GM23338 (cell line): ENCODE measurements around the gene GRM8. TPM values are rescaled to one million over a fixed set of nuclear protein-coding genes. Genes with fewer than 3 reads are reported as not detected.

ENCODE experiments used
- ATAC-seq: fragments of 200-7000 bp; cut with Tn5 transposase; 3 replicates; pipeline ENCODE4 v1.9.1; 2020
- DNase-seq: peaks from one replicate; pipeline ENCODE4 v3.0.0-alpha.2; 2015; ENCODE audit warnings: low spot score
- H2AFZ ChIP-seq: fragments of 200-600 bp; sonication (generic); 2 replicates; pipeline ENCODE4 v1.8.0; 2016; ENCODE audit warnings: antibody characterized with exemption, mild to moderate bottlenecking, moderate library complexity
- H3F3A ChIP-seq: fragments of 200-600 bp; sonication (generic); replicated peaks from 2 replicates; pipeline ENCODE4 v1.8.0; 2017; ENCODE audit warnings: antibody characterized with exemption, mixed run types, low read depth
- H3K27ac ChIP-seq: fragments of 200-600 bp; sonication (generic); 2 replicates; pipeline ENCODE4 v1.6.1; 2016; ENCODE audit warnings: low read depth
- H3K27me3 ChIP-seq: fragments of 200-600 bp; sonication (generic); 2 replicates; pipeline ENCODE4 v1.8.0; 2016; ENCODE audit warnings: mild to moderate bottlenecking, mixed run types, moderate library complexity; ENCODE audit not compliant: insufficient read depth
- H3K36me3 ChIP-seq: fragments of 200-600 bp; sonication (generic); 2 replicates; pipeline ENCODE4 v1.8.0; 2016; ENCODE audit warnings: mild to moderate bottlenecking; ENCODE audit not compliant: insufficient read depth
- H3K4me1 ChIP-seq: fragments of 200-600 bp; sonication (generic); 2 replicates; pipeline ENCODE4 v1.8.0; 2016; ENCODE audit warnings: mild to moderate bottlenecking, moderate library complexity; ENCODE audit not compliant: insufficient read depth
- H3K4me2 ChIP-seq: fragments of 200-600 bp; sonication (generic); 2 replicates; pipeline ENCODE4 v1.7.1; 2017; ENCODE audit warnings: mixed run types
- H3K4me3 ChIP-seq: fragments of 200-600 bp; sonication (generic); 2 replicates; pipeline ENCODE4 v1.6.1; 2016; ENCODE audit warnings: mixed run types
- H3K79me2 ChIP-seq: fragments of 200-600 bp; sonication (generic); replicated peaks from 2 replicates; pipeline ENCODE4 v1.8.0; 2017; ENCODE audit warnings: mild to moderate bottlenecking; ENCODE audit not compliant: insufficient read depth
- H3K9me2 ChIP-seq: fragments of 200-600 bp; sonication (generic); 2 replicates; pipeline ENCODE4 v1.8.0; 2017; ENCODE audit not compliant: insufficient read depth
- H4K20me1 ChIP-seq: fragments of 200-600 bp; sonication (generic); replicated peaks from 2 replicates; pipeline ENCODE4 v1.8.0; 2017; ENCODE audit warnings: mild to moderate bottlenecking; ENCODE audit not compliant: insufficient read depth
- H3K27ac Mint-ChIP-seq: 2 replicates; pipeline ENCODE4 v1.8.0; 2020; ENCODE audit warnings: inconsistent platforms, mild to moderate bottlenecking, moderate library complexity, mixed read lengths
- H3K27me3 Mint-ChIP-seq: 3 replicates; pipeline ENCODE4 v1.8.0; 2022; ENCODE audit warnings: low read depth, mild to moderate bottlenecking, moderate library complexity, mixed read lengths, inconsistent platforms; ENCODE audit not compliant: insufficient read depth, poor library complexity
- H3K36me3 Mint-ChIP-seq: 3 replicates; pipeline ENCODE4 v1.8.0; 2021; ENCODE audit warnings: low read depth, mild to moderate bottlenecking, inconsistent platforms, moderate library complexity, mixed read lengths
- H3K4me1 Mint-ChIP-seq: 3 replicates; pipeline ENCODE4 v1.8.0; 2020; ENCODE audit warnings: mild to moderate bottlenecking, inconsistent platforms, mixed read lengths
- H3K4me3 Mint-ChIP-seq: 3 replicates; pipeline ENCODE4 v1.8.0; 2021; ENCODE audit warnings: moderate library complexity, mild to moderate bottlenecking, inconsistent platforms, mixed read lengths
- H3K9me3 Mint-ChIP-seq: 3 replicates; pipeline ENCODE4 v1.8.0; 2020; ENCODE audit warnings: moderate library complexity, mild to moderate bottlenecking, inconsistent platforms, mixed read lengths
- CREB1 ChIP-seq: fragments of 250-450 bp; sonication (Bioruptor Pico); IDR thresholded peaks from 2 replicates; pipeline ENCODE4 v1.5.0; 2020; ENCODE audit warnings: low read depth, mild to moderate bottlenecking, moderate library complexity
- EZH2 ChIP-seq: fragments of 200-600 bp; sonication (generic); IDR thresholded peaks from one replicate; pipeline ENCODE4 v1.8.0; 2017; ENCODE audit warnings: antibody characterized with exemption, mild to moderate bottlenecking, low read depth; ENCODE audit not compliant: unreplicated experiment
- EZH2phosphoT487 ChIP-seq: fragments of 200-600 bp; sonication (generic); IDR thresholded peaks from one replicate; pipeline ENCODE4 v1.8.1; 2018; ENCODE audit warnings: antibody characterized with exemption; ENCODE audit not compliant: unreplicated experiment
- JUNB ChIP-seq: IDR thresholded peaks from one replicate; pipeline ENCODE4 v1.6.1; 2016; ENCODE audit warnings: antibody characterized with exemption; ENCODE audit not compliant: unreplicated experiment
- NANOG ChIP-seq: IDR thresholded peaks from 2 replicates; pipeline ENCODE4 v1.6.1; 2016; ENCODE audit warnings: antibody characterized with exemption, borderline replicate concordance
- POLR2AphosphoS5 ChIP-seq: IDR thresholded peaks from 2 replicates; pipeline ENCODE4 v1.6.1; 2016; ENCODE audit warnings: antibody characterized with exemption, low read depth
- STAT1 ChIP-seq: IDR thresholded peaks from one replicate; pipeline ENCODE4 v1.6.1; 2016; ENCODE audit warnings: antibody characterized with exemption; ENCODE audit not compliant: unreplicated experiment
- ZNF331 ChIP-seq: fragments of 250-450 bp; sonication (Bioruptor Pico); IDR thresholded peaks from 2 replicates; pipeline ENCODE4 v1.5.0; 2020; ENCODE audit warnings: low read depth, mild to moderate bottlenecking, moderate library complexity
- polyA plus RNA-seq: library from polyadenylated mRNA; unstranded; fragments of >200 nt; fragmentation: Nextera tagmentation; extraction: Ambion mirVana; gene quantifications from 2 replicates; pipeline ENCODE4 v1.2.1, GENCODE V29; 2016
- total RNA-seq: library from RNA; depleted of rRNA; stranded (reverse); fragments of >200 nt; shearing (Covaris generic); gene quantifications from 2 replicates; pipeline ENCODE4 v1.2.3, GENCODE V29; 2014
- TF ChIP-seq, protein P1 (sequence below), 2 experiments: fragments of 200-600 bp in 1 of 2; sonication (generic) in 1 of 2; conservative IDR thresholded peaks; 2 replicates each; pipeline versions ENCODE4 v1.5.1 to v1.6.1; 2016 to 2017; ENCODE audit warnings: antibody characterized with exemption in 2 of 2, low read depth in 2 of 2, mild to moderate bottlenecking in 2 of 2, moderate library complexity in 1 of 2
- TF ChIP-seq, protein P2 (sequence below): IDR thresholded peaks from one replicate; pipeline ENCODE4 v1.6.1; 2018; ENCODE audit warnings: antibody characterized with exemption; ENCODE audit not compliant: unreplicated experiment

GRM8 gene
- total and polyA plus RNA-seq, 2 experiments from 2014 or later = 1.9 to 6.6 TPM

DNA sequence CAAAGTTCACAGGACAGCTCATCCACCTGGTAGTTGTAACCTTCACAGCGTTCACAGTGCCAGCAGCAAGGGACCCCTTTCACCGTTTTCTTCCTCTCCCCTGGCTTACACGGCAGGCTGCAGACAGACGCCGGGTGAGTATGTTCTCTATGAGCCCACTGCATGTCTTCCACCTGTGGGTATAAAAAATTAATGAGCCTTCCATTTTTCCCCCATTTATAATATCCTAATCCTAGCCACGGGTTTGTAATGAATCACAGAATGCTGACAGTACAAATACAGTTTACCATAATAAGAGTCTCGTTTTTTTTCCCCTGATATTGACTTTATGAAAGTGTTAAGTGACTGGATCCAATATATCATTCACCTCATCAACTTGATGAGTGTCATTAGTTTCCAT lies 719.0 kb downstream of the GRM8 start:
- DNase-seq = no peak

DNA sequence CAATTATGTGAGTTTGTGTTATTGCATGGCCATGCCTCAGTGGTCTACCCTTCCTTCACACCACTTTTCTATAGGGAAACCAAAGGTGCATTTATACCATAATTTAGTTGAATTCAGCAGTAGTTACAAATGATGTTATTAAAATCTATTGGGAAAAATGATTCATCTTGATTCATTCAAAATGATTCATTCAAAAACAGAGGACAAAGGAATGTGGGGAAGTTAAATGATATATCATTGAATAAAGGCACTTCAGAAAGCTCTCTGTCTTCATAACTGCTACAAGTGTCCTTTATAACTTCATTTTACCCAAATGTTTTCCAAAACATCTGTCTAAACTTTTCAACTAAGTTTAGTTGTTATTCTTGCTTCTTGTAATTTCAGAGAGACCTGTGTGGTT lies 722.9 kb downstream of the GRM8 start:
- Histone ChIP-seq H3K4me2 (no peak overlapping the region), H3K79me2 (no peaks in the 10 kb centered on the region), H3K4me1 (peaks cover 18% of the 10 kb centered on the region), H3K27ac (no peak overlapping the region), H3F3A (no peaks in the 10 kb centered on the region), H4K20me1 (no peaks in the 10 kb centered on the region), H3K27me3 (no peaks in the 10 kb centered on the region), H3K9me2 (no peaks in the 10 kb centered on the region), H3K36me3 (no peaks in the 10 kb centered on the region), H3K4me3 (no peak overlapping the region), H2AFZ (no peak overlapping the region)
- DNase-seq (no peak), ATAC-seq (no peak)
- Mint-ChIP-seq H3K27ac (no peak overlapping the region), H3K36me3 (no peaks in the 10 kb centered on the region), H3K4me1 (peaks cover 26% of the 10 kb centered on the region), H3K9me3 (no peaks in the 10 kb centered on the region), H3K4me3 (no peak overlapping the region), H3K27me3 (peaks cover 2% of the 10 kb centered on the region)
- TF ChIP-seq ZNF331 (no peak), EZH2phosphoT487 (no peak), POLR2AphosphoS5 (no peak), NANOG (no peak), STAT1 (no peak), JUNB (no peak)
- TF ChIP-seq, protein P1, sequence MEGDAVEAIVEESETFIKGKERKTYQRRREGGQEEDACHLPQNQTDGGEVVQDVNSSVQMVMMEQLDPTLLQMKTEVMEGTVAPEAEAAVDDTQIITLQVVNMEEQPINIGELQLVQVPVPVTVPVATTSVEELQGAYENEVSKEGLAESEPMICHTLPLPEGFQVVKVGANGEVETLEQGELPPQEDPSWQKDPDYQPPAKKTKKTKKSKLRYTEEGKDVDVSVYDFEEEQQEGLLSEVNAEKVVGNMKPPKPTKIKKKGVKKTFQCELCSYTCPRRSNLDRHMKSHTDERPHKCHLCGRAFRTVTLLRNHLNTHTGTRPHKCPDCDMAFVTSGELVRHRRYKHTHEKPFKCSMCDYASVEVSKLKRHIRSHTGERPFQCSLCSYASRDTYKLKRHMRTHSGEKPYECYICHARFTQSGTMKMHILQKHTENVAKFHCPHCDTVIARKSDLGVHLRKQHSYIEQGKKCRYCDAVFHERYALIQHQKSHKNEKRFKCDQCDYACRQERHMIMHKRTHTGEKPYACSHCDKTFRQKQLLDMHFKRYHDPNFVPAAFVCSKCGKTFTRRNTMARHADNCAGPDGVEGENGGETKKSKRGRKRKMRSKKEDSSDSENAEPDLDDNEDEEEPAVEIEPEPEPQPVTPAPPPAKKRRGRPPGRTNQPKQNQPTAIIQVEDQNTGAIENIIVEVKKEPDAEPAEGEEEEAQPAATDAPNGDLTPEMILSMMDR (conservative IDR thresholded peaks at IDR 0.05; ENCODE audit: low read depth in 2 of 2) = no peak

More for the DNA sequence above, 719.0 kb downstream of the GRM8 start:
- Histone ChIP-seq H3K27me3 (no peaks in the 10 kb centered on the region), H3K4me1 (0 out of 2 replicates have a peak, but pooled peaks cover 5% of the 10 kb centered on the region), H2AFZ (no peak overlapping the region), H3K4me2 (no peak overlapping the region), H3K79me2 (no peaks in the 10 kb centered on the region), H3K4me3 (no peak overlapping the region), H3F3A (no peaks in the 10 kb centered on the region), H4K20me1 (no peaks in the 10 kb centered on the region), H3K27ac (no peak overlapping the region), H3K9me2 (no peaks in the 10 kb centered on the region), H3K36me3 (no peaks in the 10 kb centered on the region)
- H3K27ac Mint-ChIP-seq = no peak overlapping the region
- H3K4me1 Mint-ChIP-seq = peaks cover 12% of the 10 kb centered on the region
- H3K9me3 Mint-ChIP-seq = no peaks in the 10 kb centered on the region
- TF ChIP-seq NANOG (no peak), CREB1 (CRISPR knock-in tag) (no peak), EZH2 (no peak), POLR2AphosphoS5 (no peak)
- TF ChIP-seq, protein P1 (conservative IDR thresholded peaks at IDR 0.05; ENCODE audit: low read depth in 2 of 2) = no peak
- TF ChIP-seq, protein P2, sequence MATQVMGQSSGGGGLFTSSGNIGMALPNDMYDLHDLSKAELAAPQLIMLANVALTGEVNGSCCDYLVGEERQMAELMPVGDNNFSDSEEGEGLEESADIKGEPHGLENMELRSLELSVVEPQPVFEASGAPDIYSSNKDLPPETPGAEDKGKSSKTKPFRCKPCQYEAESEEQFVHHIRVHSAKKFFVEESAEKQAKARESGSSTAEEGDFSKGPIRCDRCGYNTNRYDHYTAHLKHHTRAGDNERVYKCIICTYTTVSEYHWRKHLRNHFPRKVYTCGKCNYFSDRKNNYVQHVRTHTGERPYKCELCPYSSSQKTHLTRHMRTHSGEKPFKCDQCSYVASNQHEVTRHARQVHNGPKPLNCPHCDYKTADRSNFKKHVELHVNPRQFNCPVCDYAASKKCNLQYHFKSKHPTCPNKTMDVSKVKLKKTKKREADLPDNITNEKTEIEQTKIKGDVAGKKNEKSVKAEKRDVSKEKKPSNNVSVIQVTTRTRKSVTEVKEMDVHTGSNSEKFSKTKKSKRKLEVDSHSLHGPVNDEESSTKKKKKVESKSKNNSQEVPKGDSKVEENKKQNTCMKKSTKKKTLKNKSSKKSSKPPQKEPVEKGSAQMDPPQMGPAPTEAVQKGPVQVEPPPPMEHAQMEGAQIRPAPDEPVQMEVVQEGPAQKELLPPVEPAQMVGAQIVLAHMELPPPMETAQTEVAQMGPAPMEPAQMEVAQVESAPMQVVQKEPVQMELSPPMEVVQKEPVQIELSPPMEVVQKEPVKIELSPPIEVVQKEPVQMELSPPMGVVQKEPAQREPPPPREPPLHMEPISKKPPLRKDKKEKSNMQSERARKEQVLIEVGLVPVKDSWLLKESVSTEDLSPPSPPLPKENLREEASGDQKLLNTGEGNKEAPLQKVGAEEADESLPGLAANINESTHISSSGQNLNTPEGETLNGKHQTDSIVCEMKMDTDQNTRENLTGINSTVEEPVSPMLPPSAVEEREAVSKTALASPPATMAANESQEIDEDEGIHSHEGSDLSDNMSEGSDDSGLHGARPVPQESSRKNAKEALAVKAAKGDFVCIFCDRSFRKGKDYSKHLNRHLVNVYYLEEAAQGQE = no peak
- no peaks in the 10 kb centered on the region for H3K27me3 Mint-ChIP-seq
- no peaks in the 10 kb centered on the region for H3K36me3 Mint-ChIP-seq
- ATAC-seq = no peak
- no peak overlapping the region for H3K4me3 Mint-ChIP-seq
